Testis (tissue), 3 donors: ENCODE measurements around the gene PAFAH2. TPM values are rescaled to one million over a fixed set of nuclear protein-coding genes. Genes with fewer than 3 reads are reported as not detected.

Experiments used
- DNase-seq: peaks from one replicate; pipeline ENCODE4 v3.0.0-alpha.2; 2019
- H3K27ac ChIP-seq, 2 donors: fragments of 200-600 bp; sonication (generic); one replicate each; pipeline ENCODE4 v1.5.1; 2019
- H3K27me3 ChIP-seq: fragments of 200-600 bp; sonication (generic); one replicate; pipeline ENCODE4 v1.5.1; 2019
- H3K36me3 ChIP-seq: fragments of 200-600 bp; sonication (generic); one replicate; pipeline ENCODE4 v1.5.1; 2017; ENCODE audit warnings: low read depth; ENCODE audit errors: missing control alignments
- H3K4me1 ChIP-seq: fragments of 200-600 bp; sonication (generic); one replicate; pipeline ENCODE4 v1.5.1; 2019
- H3K4me3 ChIP-seq, 2 donors: fragments of 200-600 bp; sonication (generic); one replicate each; pipeline ENCODE4 v1.5.1; 2017 to 2019
- H3K9me3 ChIP-seq: fragments of 200-600 bp; sonication (generic); one replicate; pipeline ENCODE4 v1.5.1; 2017
- POLR2A ChIP-seq: fragments of 450-650 bp; IDR thresholded peaks from one replicate; pipeline ENCODE4 v1.6.1; 2017; ENCODE audit warnings: antibody characterized with exemption, mild to moderate bottlenecking, moderate library complexity
- WGBS, 2 donors: methylation state at CpG; one replicate each; pipeline ENCODE4 v1.1.5; 2018; 5-methylcytosine and 5-hydroxymethylcytosine counted together
- intact Hi-C: fragments of 100-400 bp; cut with DNase I; formaldehyde crosslinking; loops from one replicate; pipeline ENCODE4 v1.15.1; 2023; ENCODE audit warnings: low total_unique reads
- polyA plus RNA-seq: library from polyadenylated mRNA; stranded (reverse); fragments of 350-450 nt; fragmentation: Illumina TruSeq; extraction: RNeasy Lipid Tissue Mini Kit (QIAGEN cat#74804); gene quantifications from one replicate; pipeline ENCODE4 v1.2.3, GENCODE V29; 2014; ENCODE audit warnings: low read depth, low replicate concordance; ENCODE audit not compliant: insufficient read depth
- total RNA-seq, 2 donors: library from RNA; depleted of rRNA; stranded (reverse); fragments of >200 nt; gene quantifications; one replicate each; pipeline ENCODE4 v1.2.3, GENCODE V29; 2016
- TF ChIP-seq, protein P1 (sequence below), 3 experiments: fragments of 450-650 bp in 2 of 3; fragments of 200-600 bp in 1 of 3; sonication (generic) in 1 of 3; IDR thresholded peaks; one replicate each; pipeline ENCODE4 v1.5.1; 2016 to 2019; ENCODE audit warnings: antibody characterized with exemption in 3 of 3, mild to moderate bottlenecking in 2 of 3, moderate library complexity in 1 of 3

PAFAH2 gene
- total and polyA plus RNA-seq, 3 donors from 2014 or later: 14.5 to 24.1 (median 18.9) TPM

DNA sequence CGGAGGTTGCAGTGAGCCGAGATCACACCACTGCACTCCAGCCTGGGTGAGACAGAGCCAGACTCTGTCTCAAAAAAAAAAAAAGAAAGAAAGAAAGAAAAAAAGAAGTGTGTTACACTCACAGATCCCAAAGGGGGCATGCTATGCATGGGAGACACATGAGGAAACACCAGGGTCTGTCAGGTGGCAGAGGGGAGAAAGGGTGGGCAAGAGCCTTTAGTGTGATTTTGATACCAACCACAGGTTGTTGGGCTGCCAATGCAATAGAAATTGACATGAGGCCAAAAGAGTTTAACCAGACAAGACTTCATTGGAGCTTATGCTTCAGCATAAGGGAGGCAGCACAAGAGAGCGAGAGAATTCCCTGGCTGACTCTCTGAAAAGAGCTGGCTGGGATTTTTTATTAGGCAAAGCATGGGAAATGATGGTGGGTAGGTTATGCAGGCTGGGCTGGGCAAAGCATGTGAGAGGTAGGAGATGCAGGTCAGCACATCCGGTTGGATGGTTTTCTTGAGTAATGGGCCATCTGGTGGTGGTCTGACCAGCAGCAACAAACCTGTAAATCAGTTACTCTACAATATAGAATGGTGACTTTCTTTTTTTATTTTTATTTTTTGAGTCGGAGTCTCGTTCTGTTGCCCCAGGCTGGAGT, 12.1 kb upstream of the PAFAH2 start:
- 60 to 78% methylated on average over 6 of the region's 6 CpGs for WGBS, 2 donors

DNA sequence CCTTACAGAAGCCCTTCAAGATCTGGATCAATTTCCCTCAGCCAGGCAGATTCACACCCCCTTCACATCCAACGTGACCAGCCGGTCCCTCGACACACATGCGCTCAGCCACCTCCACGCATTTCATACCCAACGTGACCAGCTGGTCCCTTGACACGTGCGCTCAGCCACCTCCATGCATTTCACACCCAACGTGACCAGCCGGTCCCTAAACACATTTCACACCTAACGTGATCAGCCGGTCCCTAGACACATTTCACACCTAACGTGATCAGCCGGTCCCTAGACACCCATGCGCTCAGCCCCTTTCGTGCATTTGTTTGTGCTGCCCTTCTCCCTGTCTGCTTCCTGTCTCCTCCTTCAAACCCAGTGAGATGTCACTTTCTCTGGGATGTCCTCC, 8.8 kb upstream of the PAFAH2 start:
- intact Hi-C loops: no loop called here
- TF ChIP-seq POLR2A: no peak
- TF ChIP-seq, protein P1, sequence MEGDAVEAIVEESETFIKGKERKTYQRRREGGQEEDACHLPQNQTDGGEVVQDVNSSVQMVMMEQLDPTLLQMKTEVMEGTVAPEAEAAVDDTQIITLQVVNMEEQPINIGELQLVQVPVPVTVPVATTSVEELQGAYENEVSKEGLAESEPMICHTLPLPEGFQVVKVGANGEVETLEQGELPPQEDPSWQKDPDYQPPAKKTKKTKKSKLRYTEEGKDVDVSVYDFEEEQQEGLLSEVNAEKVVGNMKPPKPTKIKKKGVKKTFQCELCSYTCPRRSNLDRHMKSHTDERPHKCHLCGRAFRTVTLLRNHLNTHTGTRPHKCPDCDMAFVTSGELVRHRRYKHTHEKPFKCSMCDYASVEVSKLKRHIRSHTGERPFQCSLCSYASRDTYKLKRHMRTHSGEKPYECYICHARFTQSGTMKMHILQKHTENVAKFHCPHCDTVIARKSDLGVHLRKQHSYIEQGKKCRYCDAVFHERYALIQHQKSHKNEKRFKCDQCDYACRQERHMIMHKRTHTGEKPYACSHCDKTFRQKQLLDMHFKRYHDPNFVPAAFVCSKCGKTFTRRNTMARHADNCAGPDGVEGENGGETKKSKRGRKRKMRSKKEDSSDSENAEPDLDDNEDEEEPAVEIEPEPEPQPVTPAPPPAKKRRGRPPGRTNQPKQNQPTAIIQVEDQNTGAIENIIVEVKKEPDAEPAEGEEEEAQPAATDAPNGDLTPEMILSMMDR (IDR thresholded peaks at IDR 0.05): no peak

More for the DNA sequence above, 12.1 kb upstream of the PAFAH2 start:
- Histone ChIP-seq H3K36me3 (no peaks in the 10 kb centered on the region), H3K27ac (no peak overlapping the region), H3K4me3 (no peak overlapping the region), H3K9me3 (no peaks in the 10 kb centered on the region), H3K27me3 (no peaks in the 10 kb centered on the region), H3K4me1 (peaks cover 12% of the 10 kb centered on the region)
- no peak for DNase-seq
- intact Hi-C loops: no loop called here
- TF ChIP-seq POLR2A: no peak
- TF ChIP-seq, protein P1 (IDR thresholded peaks at IDR 0.05): peak in 2 of 3 experiments; percentile 8 to 20

GRCh38 chr1:26005434-26006105, 7.7 kb upstream of the PAFAH2 start:
- no peak overlapping the region for H3K27ac ChIP-seq

More for the DNA sequence above, 8.8 kb upstream of the PAFAH2 start:
- Histone ChIP-seq H3K27me3 (no peaks in the 10 kb centered on the region), H3K4me3 (no peak overlapping the region), H3K36me3 (no peaks in the 10 kb centered on the region), H3K4me1 (peaks cover 18% of the 10 kb centered on the region), H3K27ac (no peak overlapping the region), H3K9me3 (no peaks in the 10 kb centered on the region)
- no peak for DNase-seq
- 89 to 94% methylated on average over 16 of the region's 16 CpGs for WGBS, 2 donors

DNA sequence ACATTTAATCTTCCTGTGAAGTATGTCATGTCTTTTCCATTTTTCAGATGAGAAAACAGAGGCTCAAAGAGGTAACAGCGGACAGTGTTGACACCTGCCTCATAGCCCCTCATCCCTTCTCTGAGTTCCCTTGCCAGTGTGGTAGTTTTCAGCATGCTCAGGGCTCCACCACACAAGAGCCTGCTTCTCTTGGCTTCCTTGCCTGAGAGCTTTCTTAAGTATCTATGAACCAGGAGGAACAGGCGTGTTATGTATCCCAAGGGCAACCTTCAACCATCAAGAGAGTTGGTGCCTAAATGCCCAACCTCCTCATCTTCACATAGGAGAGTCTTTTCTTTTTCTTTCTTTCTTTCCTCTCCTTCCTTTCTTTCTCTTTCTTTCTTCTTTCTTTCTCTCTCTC, 5.9 kb upstream of the PAFAH2 start:
- DNase-seq: no peak
- WGBS, 2 donors: 75 to 92% methylated on average over 2 of the region's 2 CpGs
- no peak overlapping the region for H3K27ac ChIP-seq

More at GRCh38 chr1:26005434-26006105, 7.7 kb upstream of the PAFAH2 start:
- H3K4me1 ChIP-seq: peaks cover 18% of the 10 kb centered on the region
- H3K4me3 ChIP-seq: no peak overlapping the region
- TF ChIP-seq POLR2A: no peak
- TF ChIP-seq, protein P1 (IDR thresholded peaks at IDR 0.05): no peak
- WGBS, 2 donors: 65 to 68% methylated on average over 3 to 4 of the region's 4 CpGs
- intact Hi-C loops: no loop called here
- DNase-seq: no peak
- no peaks in the 10 kb centered on the region for H3K27me3 ChIP-seq
- no peaks in the 10 kb centered on the region for H3K9me3 ChIP-seq
- no peaks in the 10 kb centered on the region for H3K36me3 ChIP-seq

More for the DNA sequence above, 5.9 kb upstream of the PAFAH2 start:
- no peak overlapping the region for H3K4me3 ChIP-seq
- no peaks in the 10 kb centered on the region for H3K36me3 ChIP-seq
- TF ChIP-seq POLR2A: no peak
- TF ChIP-seq, protein P1 (IDR thresholded peaks at IDR 0.05): no peak
- H3K9me3 ChIP-seq: no peaks in the 10 kb centered on the region
- H3K4me1 ChIP-seq: peaks cover 26% of the 10 kb centered on the region
- no peaks in the 10 kb centered on the region for H3K27me3 ChIP-seq
- intact Hi-C loops: no loop called here
